ENCODE measurements around the gene HCN3. TPM values are rescaled to one million over a fixed set of nuclear protein-coding genes. Genes with fewer than 3 reads are reported as not detected.
A peak's percentile ranks its signal among the peaks of the same experiment; 100 is the strongest.

The HCN3 gene
- total RNA-seq, 1 donor from 2014 or later: 7.3 TPM

DNA sequence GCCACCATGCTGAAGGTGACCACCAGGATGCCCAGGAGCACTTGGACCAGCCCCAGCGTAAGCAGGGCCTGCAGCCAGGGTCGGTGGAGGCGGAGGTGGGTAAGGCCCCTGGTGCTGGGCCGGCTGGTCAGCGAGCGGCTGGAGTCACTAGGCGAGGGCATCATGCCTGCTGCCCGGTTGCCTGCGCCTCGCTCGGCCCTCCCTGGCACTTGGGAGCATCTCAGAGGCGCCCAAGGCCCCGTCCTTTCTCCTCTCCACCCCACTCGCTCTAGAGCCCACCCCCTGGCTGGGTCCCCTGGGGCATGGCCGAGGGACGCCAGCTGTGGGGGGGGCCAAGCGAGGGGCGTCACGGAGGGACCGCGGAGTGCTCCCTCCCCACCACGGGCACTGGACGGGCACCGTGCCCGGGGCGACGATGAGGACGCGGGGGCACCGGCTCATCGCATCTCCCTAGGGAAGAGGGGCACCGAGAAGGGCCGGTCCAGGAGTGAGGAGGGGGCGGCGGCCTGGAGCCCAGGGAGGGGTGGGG lies 22.5 kb upstream of the HCN3 start:
- peak; percentile 14 for DNase-seq (ENCODE audit: low spot score)
- Mint-ChIP-seq H3K9me3 (ENCODE audit: unreplicated experiment) (no peaks in the 10 kb centered on the region), H3K27me3 (ENCODE audit: unreplicated experiment) (peaks cover 13% of the 10 kb centered on the region), H3K27ac (ENCODE audit: unreplicated experiment) (peak overlapping the region; percentile 48), H3K4me3 (ENCODE audit: unreplicated experiment) (peak overlapping the region; percentile 97), H3K36me3 (ENCODE audit: low read depth, unreplicated experiment) (peaks cover 23% of the 10 kb centered on the region), H3K4me1 (ENCODE audit: unreplicated experiment) (peaks cover 33% of the 10 kb centered on the region)
- TF ChIP-seq CTCF (IDR thresholded peaks at IDR 0.05; ENCODE audit: unreplicated experiment): no peak

DNA sequence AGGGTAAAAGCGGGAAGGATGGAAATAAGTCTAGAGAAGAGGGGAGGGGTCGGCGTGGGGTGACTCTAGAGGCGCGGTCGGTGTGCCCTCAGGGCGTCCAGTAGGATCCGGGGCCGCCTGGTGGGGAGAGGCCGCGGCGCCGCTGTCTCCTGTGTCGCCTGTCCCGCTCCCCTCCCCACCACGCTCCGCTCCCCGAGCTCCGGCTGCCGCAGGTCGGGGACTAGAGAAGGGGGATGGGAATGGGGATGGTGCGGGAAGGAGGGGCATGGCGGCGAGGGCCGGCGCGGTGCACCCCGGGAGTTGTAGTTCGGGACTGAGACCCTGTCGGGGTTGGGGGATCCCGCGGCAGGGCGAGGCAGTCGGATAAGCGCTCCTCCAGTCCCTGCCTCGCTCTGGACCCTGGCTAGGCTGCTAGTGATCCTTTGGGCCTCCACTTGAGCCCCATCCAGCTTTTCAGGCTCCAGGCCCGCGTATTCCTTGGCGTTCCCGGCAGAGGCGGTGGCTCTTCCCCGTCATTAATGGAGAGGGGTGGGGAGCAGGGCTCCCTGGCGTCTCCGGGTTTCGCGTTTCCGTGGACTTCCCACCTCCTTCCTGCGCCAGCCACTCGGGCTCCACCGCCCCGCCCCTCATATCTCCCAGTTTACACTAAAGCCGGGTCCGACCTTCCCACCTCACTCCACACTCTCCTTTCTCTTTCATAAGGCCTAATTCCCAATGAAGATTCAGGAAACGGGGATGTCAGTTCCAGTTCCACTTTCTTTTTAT lies 21.8 kb upstream of the HCN3 start, which contains the start of gene ENTREP3:
Gene ENTREP3, minus strand, starts transcription at position 241 of the 765 bp plus-strand sequence. CDS start 606 bp downstream, outside the sequence.
- peak within 1 kb of the TSS; percentile 96 for H3K27ac Mint-ChIP-seq (ENCODE audit: unreplicated experiment)
- peaks cover 33% of the 10 kb centered on the region for H3K4me1 Mint-ChIP-seq (ENCODE audit: unreplicated experiment)

DNA sequence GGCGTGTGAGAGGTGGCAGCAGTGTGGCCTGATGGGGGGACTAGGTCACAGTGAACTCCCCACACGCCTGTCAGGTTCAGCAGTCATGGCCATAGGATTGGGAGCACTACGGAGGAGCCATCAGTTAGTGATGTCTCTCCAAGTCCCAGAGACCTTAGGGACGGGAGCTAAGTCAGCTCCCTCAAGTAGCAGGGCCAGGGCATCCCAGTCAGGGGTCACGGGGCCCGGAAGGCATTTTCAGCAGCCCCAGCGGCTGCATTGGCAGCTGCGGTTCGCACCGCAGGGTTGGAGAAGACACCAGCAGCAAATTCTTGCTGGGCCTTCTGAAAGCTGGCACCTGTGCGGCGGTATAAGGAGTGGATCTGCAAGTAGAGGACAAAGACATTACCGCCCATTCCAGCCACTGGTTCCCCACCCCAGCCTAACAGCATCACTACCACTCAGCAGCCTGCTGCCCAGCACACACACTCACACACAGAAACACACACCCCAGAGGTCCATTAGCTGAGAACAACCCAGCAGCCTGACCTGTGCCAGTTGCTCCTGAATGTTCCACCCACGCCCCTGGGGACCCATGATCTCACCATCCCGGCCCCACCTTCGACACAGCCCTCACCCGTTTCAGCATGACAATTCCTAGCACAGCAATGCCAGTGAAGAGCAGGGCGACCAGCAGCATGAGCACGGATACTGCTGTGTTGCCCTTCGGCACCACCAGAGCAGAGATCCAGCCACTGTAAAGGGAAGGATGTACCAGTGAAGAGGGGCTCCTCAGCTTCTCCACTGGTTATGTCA lies 21.0 kb upstream of the HCN3 start:
- Mint-ChIP-seq H3K4me1 (ENCODE audit: unreplicated experiment) (peaks cover 33% of the 10 kb centered on the region), H3K27me3 (ENCODE audit: unreplicated experiment) (peaks cover 13% of the 10 kb centered on the region), H3K4me3 (ENCODE audit: unreplicated experiment) (peak overlapping the region; percentile 97), H3K36me3 (ENCODE audit: low read depth, unreplicated experiment) (peaks cover 28% of the 10 kb centered on the region), H3K9me3 (ENCODE audit: unreplicated experiment) (no peaks in the 10 kb centered on the region), H3K27ac (ENCODE audit: unreplicated experiment) (peak overlapping the region; percentile 96)
- no peak for TF ChIP-seq CTCF (IDR thresholded peaks at IDR 0.05; ENCODE audit: unreplicated experiment)
- no peak for DNase-seq (ENCODE audit: low spot score)

More for the DNA sequence above, 21.8 kb upstream of the HCN3 start, which contains the start of gene ENTREP3:
- no peak for TF ChIP-seq CTCF (IDR thresholded peaks at IDR 0.05; ENCODE audit: unreplicated experiment)
- Mint-ChIP-seq H3K4me3 (ENCODE audit: unreplicated experiment) (peak within 1 kb of the TSS; percentile 97), H3K9me3 (ENCODE audit: unreplicated experiment) (no peaks in the 10 kb centered on the region), H3K27me3 (ENCODE audit: unreplicated experiment) (peaks cover 13% of the 10 kb centered on the region), H3K36me3 (ENCODE audit: low read depth, unreplicated experiment) (peaks cover 26% of the 10 kb centered on the region)
- peak; percentile 89 for DNase-seq (ENCODE audit: low spot score)

GRCh38 chr1:155260276-155260675 lies 17.0 kb upstream of the HCN3 start:
- H3K27me3 Mint-ChIP-seq (ENCODE audit: unreplicated experiment): peaks cover 11% of the 10 kb centered on the region
- H3K4me1 Mint-ChIP-seq (ENCODE audit: unreplicated experiment): peaks cover 30% of the 10 kb centered on the region
- no peaks in the 10 kb centered on the region for H3K9me3 Mint-ChIP-seq (ENCODE audit: unreplicated experiment)
- H3K4me3 Mint-ChIP-seq (ENCODE audit: unreplicated experiment): peak overlapping the region; percentile 44
- H3K27ac Mint-ChIP-seq (ENCODE audit: unreplicated experiment): no peak overlapping the region
- peaks cover 53% of the 10 kb centered on the region for H3K36me3 Mint-ChIP-seq (ENCODE audit: low read depth, unreplicated experiment)
- no peak for DNase-seq (ENCODE audit: low spot score)
- TF ChIP-seq CTCF (IDR thresholded peaks at IDR 0.05; ENCODE audit: unreplicated experiment): no peak
